CD1c-positive myeloid dendritic cell (primary cell): Measurements from ENCODE around the gene NIPAL3.
A peak's percentile ranks its signal among the peaks of the same experiment; 100 is the strongest.

ENCODE experiments used
- DNase-seq: peaks from one replicate; pipeline ENCODE4 v3.0.0-alpha.2; 2016; ENCODE audit errors: extremely low spot score

The NIPAL3 gene

DNA sequence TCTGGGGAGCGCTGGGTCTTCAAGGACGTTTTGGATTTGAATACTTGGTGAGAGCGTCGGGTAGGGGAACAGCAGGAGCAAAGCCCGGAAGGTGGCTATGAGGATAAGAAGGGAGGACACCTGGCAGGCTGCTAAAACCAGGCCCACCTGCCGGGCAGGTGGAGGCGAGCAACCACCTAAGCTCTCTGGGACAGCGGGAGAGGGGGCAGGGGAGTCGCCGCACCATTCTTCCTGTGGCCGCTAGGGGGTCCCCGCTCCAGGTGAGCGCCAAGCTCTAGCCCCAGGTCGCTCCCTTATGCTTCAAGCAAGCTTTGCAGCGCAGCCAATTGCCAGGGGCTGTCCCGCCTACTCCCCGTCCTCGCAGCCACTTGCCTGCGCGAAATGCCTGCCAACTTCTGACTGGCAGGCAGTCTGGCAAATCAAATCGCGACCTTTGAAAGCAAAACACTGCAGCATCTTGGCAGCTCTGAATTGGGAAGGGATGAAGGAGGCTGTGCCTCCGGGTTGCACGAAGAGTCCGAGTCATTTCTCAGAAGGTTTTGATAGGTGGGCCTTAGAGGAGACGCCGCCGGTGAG lies at the start of gene NIPAL3:
NIPAL3 (plus strand) TSS at position 469 of the 576 bp plus-strand sequence. CDS start 3,746 bp downstream, outside the sequence.
- peak; percentile 98 for DNase-seq

DNA sequence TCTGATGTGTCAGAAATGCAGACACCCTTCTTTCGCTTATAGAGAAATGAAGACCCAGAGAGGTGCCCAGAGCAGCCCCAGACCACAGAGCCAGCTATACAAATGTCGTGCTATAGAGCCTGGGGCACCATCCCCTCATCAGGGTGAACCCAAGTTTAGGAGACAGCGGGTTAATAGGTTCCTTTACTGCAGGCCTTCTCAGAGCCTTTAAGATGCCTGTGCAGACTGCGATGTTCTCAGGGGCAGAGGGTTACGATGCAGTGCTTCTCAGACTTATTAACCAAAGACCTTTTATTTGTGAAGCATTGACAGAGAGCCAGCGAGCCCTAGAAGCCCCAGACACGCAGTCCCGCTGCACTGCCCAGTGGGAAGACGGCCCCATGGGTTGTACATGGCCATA lies 48.9 kb upstream of the NIPAL3 start:
- DNase-seq, result no peak

DNA sequence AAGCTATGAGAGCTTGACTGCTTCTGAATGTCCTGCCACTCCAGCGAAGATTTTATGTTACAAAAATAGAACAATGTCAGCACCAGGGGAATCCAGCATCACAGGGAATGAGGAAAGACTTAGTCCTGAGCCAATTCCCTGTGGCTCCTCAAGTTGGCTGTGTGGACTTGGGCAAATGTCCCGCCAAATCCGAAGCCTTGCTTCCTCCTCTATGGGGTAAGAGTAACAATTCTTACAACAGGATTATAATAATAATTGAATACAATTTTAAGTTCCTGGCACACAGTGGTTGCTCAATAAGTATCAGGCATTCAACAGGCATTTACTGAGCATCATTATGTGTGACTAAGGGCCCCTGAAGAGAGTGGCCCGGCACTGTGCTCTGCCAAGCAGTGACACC lies 46.4 kb upstream of the NIPAL3 start:
- DNase-seq, result no peak

DNA sequence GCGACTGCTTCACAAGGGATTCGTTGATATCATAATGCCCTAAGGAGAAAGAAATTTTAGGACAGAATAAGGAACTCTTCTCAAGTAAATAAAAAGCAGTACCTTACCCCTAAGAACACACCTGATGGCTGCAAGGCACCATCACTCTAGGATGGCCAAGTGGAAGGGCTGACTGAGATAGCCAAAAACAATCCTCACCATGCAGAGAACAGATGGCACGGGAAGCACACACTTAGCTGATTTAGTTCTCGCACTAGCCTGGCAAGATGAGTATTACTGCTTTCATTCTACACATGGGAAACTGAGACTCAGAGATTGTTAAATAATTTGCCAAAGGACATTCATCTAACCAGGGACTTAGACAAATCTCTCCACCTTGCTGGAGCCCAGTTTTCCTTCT lies 45.8 kb upstream of the NIPAL3 start:
- no peak for DNase-seq

DNA sequence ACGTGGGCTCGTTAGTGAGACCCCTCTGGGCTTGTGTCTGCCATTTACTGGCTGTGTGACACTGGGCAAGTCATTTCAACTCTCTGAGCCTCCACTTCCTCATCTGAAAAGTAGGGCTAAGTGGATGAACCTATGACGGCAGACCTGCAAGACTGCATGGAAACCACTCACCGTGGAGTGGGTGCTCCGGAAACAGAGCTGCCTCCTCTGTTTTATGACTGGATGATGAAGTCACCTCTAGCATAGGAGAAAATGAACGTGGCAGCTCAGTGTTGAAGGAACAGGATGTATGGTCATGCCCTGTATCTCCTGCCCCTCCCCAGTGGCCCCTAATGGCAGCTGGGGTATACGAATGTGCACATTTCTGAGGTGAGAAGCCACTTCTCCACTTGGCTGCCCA lies 42.6 kb upstream of the NIPAL3 start:
- DNase-seq, result peak; percentile 14

DNA sequence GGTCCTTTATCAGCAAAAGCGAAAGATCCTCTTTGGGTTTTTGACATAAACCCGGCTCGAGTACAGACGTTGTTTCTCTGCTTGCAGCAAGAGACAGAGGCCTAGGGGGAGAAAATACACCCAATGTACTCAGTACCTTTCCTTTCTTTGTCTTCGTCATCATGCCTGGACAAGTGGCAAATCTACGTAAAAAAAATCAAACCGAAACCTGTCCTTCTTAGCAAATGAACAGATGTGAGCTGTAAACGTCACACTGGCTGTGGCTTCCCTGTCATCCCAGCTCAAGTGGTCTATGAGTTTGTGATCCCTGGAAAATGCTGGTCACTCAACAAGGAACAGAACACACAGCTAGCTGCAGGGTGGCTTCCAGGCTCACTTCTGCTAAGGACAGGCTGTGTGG lies 41.9 kb upstream of the NIPAL3 start:
- no peak for DNase-seq

DNA sequence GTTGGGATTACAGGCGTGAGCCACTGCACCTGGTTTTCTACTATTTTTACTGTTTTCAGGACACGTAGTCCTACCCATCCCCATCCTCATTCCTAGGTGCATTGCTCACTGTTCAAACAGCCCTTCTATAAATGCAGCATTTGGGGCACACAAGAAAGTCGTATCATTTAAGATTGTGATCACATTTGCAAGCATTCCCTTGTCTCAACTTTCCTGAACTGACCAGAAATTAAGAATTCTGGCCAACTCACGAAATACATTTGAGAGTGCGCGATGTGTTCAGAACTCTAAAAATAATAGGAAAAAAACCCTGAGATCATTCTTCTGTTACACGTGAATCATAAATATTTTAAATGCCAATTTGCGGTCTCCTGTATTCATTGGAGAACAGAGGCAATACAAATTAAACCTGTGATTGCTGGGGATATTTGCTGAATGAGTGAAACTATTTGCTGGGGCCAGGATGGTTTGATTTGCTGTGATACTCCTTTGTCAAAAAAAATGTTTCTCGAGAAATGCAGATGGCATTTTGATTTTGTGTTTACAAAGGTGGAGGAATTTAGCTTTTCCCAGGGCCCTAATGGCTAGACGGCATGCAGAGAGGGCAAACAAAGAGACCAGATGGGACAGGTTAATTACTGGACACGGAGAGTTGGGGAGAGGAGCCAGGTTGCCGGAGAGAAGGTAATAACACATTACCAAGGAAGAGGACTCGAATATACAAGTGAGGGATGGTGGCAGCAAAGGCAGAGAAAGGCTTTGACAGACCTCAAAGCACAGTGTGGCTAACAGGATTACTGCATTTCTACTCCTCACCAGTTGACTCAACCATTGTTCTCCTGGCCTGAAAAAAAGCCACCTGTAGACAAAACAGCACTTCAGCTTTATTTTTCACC lies 40.5 kb upstream of the NIPAL3 start:
- DNase-seq, result no peak

DNA sequence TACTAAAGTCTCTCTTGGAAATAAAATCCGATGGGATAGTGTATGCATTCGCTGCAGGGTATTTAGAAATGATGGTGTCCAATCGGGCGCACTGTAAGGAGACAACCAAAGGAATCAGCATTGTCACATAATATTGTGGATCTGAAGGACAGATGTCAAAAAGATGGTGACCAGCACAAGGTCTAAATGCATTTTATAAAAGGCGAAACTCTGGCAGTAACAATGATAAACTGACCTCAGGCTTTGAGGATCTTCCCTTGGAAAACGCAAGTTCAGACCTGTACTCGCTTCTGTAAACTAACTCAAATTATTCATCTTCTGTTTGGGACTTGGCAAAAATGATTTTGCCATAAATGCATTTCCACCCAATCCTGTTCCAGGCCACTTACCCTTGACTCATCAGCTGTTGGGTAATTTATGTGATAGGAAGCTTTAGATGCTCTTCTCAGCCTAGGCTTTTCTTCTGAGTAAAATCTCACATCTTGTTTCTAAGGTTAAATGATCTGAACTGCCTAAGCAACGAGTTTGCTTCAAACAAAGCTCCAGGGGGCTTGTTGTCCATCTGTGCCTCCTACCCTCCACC lies 35.8 kb upstream of the NIPAL3 start:
- DNase-seq, result no peak

DNA sequence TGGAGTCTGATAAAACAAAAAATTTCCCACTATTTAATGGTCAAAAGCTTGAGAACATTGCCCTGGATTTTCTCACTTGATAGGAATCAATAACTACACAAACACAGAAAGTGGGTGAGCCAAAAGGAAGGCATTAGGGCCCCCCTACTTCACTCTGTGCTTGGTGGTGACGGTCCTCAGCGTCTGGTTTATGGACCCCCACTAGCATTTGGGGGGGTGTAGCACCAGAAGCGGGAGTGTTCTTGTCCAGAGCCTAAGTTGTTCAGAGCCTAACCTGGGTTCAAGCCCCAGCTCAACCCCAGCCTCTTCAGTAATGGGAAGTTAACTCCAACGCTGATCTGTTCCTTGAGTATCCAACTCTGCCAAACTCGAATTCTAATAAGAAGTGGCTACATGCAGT lies 35.1 kb upstream of the NIPAL3 start:
- DNase-seq, result no peak

DNA sequence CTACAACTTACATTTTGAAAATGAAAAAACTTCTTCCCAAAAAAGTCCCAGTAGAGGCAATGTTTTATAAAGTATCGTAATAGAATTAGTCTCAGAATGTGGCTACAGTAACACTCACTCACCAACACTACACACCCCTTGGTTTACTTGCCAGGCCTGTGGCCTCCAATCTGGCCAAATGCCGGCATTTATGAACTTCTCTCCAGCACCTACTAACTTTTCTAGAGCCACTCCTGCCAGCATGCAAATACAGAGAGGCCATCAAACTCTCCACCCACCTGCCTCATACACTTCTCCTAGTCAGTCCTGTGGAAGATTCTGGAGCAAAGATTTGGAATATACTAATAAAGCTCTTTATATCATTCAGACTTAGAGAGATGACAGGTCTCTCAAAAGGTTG lies 34.3 kb upstream of the NIPAL3 start:
- no peak for DNase-seq

DNA sequence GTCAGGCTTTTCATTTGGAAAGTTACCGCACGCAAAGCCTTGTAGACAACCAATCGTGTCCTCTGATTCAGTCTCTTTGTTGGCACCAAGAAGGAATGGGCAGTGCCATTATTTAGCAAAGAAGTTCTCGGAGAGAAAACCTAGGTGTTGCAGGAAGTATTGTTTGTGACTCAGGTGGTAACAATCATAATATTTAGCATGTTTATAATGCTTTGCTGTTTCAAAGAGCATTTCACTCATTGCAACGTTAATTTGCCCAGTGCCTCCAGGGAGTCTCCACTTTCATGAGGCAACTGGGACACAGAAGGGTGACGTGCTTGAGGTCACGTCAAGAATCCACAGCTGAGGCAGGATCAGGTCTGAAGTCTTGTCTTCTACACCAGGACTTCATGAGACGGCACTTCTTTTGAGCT lies 33.4 kb upstream of the NIPAL3 start:
- DNase-seq, result no peak

DNA sequence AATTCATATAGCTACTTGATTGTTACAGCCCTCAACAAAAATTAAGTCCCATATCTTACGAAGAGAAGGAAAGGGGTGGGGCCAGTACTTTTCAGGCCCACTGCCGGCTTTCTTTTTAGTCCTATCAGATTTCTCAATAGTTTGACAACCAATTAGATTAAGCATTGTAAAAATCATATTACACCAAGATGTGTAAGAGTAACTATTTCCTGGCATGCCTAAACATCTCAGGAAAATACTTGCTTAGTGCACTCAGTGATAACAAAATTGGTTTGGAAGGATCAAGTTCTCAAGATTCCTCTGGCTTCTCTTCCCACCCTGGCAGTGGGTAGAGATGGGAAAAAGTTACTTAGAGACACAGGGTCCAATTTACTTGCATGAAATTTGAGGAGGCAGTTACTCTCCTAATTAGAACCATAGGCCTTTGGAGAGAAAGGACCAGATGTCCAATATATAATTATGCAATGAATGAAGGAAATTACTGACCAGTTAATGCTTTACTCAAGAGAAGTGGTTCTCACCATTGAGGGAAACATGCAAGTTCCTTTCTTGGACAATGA lies 32.1 kb upstream of the NIPAL3 start:
- DNase-seq, result no peak

DNA sequence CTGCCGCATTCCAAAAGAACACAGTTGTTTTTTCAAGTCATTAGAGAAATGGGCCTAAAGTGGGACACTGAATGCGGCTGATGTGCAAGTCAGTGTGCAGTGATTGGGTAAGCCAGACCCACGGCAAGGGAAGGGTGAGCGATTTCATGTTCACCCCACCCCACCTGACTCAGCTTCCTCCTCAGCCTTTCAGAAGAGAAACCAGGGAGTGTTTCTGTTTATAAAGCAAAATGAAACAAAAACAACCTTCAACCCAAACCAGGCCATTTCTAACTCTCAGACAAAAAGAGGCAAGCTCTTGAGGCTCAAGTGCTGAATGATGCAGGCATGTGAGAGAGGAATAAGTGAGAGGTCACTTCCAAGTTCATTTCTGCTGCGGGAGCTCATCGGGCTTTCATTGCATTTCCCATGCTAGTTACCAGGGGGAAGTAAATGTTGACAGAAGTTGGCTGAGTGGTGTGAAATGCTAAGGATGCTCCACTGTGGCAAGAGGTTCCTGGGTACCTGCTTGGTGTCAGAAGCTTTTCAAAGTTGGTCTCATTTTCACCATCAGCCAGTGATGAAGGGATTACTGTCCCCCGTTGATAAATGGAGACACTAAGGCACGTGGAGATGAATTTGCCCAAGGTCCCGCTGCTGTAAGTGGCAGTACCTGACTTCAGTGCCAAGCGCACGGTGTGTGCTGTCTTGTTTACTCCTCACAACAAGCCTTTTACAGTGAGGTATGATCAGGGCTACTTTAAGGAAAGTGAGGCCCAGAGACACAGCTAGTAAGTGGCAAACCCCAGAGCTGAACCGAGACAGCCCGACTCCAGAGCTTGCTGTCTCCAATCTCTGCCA lies 31.1 kb upstream of the NIPAL3 start:
- peak; percentile 75 for DNase-seq

DNA sequence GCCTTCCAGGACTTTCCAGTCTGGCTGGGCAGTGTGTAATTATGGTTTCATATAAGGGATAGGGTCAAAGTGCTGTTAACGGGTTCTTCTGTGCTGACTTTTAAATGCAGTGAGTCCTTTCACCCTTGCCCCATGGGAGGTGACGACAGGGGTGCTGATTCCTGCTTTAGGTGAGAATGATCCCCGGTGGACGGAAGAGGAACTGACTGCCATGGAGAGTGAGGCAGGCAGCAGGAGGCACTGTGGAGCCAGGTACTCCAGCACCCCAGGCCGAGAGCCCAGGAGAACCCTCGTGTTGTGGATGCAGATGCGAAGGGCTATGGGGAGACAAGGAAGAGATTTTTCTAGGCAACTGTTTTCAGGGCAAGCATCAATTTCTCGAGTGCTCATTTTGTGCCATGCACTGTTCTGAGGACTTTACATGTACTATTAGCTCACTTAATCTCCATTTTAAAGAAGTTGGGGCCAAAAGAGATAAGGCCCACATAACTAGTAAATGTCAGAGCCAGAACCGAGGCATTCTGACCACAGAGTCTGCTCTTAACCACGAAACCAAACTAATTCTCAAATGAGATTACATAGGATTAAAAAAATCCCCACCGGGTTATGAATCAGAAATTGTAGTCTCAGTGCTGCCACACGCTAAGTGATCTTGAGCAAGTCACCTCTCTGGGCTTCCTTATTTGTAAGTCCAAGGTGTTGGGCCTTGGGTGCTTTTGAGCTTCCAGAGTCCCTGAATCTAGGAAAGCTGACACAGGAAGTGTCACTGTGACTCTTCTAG lies 30.3 kb upstream of the NIPAL3 start:
- no peak for DNase-seq

DNA sequence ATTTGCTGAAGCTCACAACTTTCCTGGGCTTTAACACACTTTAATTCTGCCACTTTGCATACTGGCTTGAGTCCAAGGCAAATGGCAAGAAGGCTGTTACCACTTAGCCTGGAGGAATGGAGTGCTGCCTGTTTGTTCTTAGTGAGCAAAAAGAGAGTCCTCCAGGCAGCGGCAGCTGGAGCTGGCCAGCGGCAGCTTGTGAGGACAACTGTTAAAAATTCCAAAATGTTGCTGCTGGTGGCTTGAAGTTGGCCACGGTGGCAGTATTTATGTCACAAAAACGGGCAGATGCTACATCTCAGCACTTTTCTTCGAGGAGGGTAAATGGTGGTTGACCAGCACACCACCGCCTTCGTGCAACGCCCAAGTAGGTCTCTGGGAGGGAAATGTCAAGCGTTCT lies 29.4 kb upstream of the NIPAL3 start:
- DNase-seq, result no peak

DNA sequence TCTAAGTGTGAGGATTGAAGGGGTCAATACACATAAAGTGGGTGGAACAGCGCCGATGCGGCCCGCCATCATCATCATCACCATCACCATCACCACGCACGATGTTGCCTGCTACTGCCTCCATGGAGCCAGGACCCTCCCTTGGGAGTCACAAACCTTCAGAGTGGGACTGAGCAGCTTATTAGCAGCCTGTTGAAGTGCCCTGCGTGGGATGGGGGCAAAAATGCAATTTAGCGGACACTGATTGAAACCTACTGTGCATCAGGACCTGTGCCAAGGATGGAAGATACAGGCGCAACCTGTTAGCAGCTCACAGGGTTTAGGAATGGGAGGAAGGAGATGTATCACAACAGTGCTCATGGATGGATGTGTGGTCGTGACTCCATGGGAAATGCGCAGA lies 28.7 kb upstream of the NIPAL3 start:
- no peak for DNase-seq

DNA sequence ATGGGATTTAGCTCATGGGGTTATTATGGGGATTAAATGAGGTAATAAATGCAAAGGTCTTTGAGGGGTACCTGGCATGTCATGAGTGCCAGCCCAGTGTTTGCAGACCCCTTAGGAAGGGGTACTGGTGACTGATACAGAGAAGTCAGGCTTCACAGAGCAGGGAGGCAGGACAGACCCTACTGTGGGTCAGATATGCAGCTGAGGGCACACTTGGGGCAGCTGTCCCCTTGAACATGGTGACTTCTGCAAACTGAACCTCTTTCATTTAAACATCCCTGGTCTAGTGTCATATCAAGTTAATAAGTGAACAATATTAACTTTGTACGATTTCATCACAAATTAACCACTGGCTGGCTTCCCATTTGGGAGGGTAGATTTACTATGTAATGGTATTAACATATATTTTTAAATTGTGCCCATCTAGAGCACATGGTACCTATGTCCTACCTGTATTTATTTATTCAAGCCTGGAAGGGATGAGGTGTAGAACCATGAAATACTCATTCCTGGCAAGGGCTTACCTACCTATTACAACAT lies 27.9 kb upstream of the NIPAL3 start:
- DNase-seq, result no peak

DNA sequence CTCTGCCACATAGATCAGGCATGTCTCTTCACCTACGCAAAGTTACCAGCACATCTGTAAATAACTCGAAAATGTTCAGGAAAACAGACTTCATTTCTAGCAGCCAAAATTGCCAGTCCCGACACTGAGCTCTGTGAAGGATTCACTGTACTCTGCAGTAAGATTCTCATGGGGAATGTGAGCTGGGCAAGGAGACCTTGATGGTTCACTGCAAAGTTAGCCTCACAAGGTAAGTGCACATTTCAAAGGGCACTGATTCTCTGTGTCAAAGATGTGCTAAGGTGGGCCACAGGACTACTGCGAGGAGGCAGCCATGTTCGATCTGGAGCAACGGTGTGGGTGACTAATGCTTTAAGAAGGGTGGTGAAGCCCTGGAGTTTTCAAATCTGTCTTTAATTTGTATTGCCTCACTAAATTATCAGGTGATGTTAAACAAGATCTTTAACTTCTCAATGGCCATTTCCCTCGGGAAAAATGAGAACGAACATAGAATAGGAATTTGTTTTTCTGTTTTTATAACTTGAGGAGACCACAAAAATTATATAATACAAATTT lies 27.2 kb upstream of the NIPAL3 start:
- DNase-seq, result no peak

DNA sequence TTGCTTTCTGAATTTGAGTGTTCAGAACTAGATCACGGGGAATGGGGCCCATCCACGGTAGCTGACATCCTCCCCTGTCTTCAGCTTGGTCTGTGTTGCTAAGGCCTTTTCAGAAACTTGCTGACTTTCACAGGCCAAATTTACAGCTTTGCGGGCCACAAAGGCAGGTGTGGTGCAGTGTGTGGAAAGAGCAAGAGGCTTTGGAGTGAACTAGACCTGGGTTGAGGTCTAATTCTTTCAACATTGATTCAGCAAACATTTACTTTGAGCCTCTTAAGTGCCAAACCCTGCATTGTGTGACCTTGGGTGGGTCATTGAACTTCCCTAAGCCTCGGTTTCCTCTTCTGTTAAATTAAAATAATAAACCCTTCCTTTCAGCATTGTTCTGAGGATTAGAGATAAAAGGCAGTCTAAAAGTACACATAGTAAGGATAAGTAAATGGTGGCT lies 26.3 kb upstream of the NIPAL3 start:
- DNase-seq, result no peak
